ELR (cell line): Measurements from ENCODE around the gene ZNF57.
"Not testable (repeated sequence)": the region's sequence is repeated elsewhere in the genome, so short reads cannot be mapped to it uniquely, and the experiment has no call there.

Source experiments
- DNase-seq: peaks from one replicate; pipeline ENCODE4 v3.0.0-alpha.2; 2015; ENCODE audit warnings: low read depth

Gene ZNF57

GRCh38 chr19:2900296-2901252, at the start of gene ZNF57:
TSS of gene ZNF57 (plus strand) at chr19:2900928. CDS start at chr19:2901046, 118 bp downstream.
- peak; percentile 100 for DNase-seq

- no peak for DNase-seq
Observed at GRCh38 chr19:2852598-2852997, 48.1 kb upstream of the ZNF57 start.

- DNase-seq = no peak
Observed at GRCh38 chr19:2853015-2853606, 47.6 kb upstream of the ZNF57 start.

DNA sequence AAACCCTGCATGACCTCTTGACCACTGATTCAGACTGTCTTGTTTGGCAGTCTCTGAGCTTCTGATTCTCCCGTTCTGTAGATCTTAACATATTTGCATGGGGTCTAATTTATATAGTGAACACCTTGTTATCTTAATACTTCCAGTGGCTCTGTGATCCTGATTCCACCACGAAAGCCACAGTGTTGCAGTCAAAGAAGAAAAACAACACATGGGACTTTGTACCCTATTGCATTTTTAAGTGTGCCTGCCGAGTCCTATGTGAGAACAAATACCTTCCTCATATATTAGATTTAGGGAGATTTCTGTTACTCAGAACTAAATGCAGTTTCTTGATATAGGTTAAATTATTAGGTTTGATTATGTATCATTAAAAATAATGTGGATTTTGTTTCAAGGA, 45.9 kb upstream of the ZNF57 start:
- DNase-seq = no peak

DNA sequence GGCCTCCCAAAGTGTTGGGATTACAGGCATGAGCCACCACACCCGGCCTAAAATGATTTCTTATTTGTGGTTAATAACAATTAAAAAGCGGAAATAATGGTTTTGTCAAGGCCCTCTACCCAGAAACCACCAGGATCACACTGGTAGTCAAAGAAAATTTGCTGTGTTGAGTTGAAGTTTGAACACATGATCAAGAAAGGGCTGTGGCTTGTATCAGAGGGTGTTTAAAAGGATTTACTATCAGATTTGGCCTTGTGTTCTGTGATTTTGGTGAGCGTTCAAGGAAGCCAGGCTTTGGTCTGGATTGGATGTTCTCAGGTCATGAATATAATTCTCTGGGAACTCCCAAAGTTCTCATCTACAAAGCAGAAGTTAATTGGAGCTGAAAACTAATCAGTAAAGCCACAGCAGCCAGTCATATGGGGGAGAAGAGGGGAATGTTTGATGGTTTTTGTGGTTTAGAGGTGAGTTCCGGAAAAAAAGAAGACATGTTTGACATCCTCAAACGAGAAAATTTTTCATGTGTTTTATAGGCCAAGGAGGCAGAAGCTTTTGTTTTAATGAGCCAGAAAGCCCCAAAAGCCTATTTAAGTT, 44.2 kb upstream of the ZNF57 start:
- DNase-seq = no peak

DNA sequence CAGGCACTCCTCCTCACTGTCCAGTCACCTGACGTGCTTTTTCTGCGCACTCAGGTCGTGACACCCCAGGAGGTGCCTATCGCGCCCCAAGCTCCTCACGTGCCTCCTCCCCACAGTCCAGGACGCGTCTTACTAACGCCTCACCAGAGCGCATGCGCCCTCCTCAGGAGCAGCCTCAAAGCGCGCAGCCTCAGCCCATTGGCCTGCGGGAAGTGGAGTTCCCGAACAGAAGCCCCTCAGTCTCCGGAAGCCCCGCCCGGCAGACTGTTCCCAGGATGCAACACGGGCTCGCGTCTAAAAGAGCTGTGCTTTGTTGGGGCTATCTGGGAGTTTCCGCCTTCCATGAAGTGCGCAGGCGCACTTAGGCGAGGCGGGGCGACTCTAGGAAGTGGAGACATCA, 41.9 kb upstream of the ZNF57 start:
- DNase-seq = no peak

- DNase-seq = no peak
Observed at GRCh38 chr19:2863816-2864215, 36.9 kb upstream of the ZNF57 start.

DNA sequence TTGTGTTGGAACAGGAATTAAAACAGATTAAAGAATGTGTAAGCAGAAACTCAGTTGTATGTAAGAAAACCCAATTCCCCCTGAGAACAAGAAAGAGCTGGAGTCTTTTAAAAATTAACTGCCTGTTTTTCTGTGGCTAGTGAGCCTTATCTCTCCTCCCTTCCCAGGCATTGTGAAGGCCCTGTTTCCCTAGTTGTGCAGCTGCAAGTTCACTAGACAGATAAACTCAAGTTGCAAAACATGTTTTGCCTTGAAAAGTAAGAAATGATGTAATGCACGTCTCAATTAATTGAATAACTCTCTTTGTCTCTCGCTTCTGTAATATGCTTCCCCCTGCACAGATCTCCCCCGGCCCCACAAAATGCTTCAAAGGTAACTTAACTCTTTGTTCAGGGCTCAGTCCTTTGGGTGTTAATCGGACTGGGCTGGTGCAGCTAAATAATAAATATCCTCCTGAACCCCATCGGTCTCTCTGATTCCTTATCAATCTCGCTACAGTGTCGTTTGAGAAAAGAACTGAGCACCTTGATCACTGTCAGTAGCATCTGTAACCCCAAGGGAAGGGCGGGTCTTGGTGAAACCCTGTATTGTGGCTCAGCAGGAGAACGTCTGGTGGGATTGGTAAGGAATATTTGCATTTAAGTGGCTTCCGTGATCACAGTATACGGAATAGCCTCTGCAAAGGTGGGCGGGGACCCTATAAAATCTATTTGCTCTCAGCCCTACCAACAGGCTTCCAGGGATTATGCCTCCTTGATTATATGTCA, 35.2 kb upstream of the ZNF57 start:
- no peak for DNase-seq

- no peak for DNase-seq
Observed at GRCh38 chr19:2866495-2867024, 34.2 kb upstream of the ZNF57 start.

GRCh38 chr19:2867025-2867991, 33.4 kb upstream of the ZNF57 start, which contains the start of gene ZNF556:
TSS of gene ZNF556 (plus strand) at chr19:2867335. CDS start at chr19:2867422, 87 bp downstream.
- no peak for DNase-seq

GRCh38 chr19:2869618-2870017, 31.1 kb upstream of the ZNF57 start:
- DNase-seq = no peak

DNA sequence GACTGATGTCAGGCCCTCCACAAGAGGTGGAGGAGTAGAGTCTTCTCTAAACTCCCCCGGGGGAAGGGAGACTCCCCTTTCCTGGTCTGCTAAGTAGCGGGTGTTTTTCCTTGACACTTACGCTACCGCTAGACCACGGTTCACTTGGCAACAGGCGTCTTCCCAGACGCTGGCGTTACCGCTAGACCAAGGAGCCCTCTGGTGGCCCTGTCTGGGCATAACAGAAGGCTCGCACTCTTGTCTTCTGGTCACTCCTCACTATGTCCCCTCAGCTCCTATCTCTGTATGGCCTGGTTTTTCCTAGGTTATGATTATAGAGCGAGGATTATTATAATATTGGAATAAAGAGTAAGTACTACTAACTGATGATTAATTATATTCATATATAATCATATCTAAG, 28.6 kb upstream of the ZNF57 start:
- not testable (repeated sequence) for DNase-seq

GRCh38 chr19:2877398-2878331, 23.1 kb upstream of the ZNF57 start:
- DNase-seq = no peak

- DNase-seq = no peak
Observed at GRCh38 chr19:2883686-2884439, 16.9 kb upstream of the ZNF57 start.

- no peak for DNase-seq
Observed at GRCh38 chr19:2885736-2886135, 15.0 kb upstream of the ZNF57 start.

GRCh38 chr19:2887391-2887914, 13.3 kb upstream of the ZNF57 start:
- peak; percentile 73 for DNase-seq

DNA sequence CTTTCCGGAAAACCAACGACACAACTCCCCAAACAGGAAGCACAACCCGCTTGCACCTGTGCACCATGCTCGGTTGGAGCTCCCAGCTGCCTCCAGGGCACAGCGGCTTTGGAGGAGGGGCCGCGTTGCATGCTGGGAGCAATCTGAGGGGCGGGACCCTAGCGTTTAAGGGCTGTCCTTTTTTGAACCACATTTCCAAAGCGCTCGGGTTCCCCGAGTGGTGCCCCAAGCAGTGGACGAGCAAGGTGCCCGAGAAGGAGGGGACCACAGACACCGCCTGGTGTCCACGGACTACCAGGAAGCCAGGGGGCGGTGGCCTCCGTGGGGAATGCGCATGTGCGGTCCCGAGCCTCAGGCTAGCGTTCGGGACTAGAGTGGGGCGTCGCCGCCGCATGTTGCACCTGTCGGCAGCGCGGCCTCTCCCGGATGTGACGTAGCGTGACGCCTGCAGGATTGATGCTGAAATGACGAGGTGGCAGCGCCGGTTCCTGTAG, 11.9 kb upstream of the ZNF57 start:
- no peak for DNase-seq

DNA sequence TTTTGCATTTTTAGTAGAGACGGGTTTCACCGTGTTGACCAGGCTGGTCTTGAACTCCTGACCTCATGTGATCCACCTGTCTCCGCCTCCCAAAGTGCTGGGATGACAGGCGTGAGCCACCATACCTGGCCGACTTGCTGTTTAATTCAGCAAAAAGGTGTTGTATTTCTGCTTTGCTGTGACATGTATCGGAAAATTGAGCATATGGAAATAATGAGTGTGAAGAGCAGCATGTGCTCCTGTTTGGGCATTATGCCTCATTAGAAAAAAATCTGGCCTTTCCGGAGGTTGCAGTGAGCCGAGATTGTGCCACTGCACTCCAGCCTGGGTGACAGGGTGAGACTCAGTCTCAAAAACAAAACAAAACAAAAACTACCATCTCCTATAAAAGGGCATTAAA, 10.2 kb upstream of the ZNF57 start:
- not testable (repeated sequence) for DNase-seq
